Measurements from ENCODE around the gene USO1.
"Not testable (repeated sequence)": the region's sequence is repeated elsewhere in the genome, so short reads cannot be mapped to it uniquely, and the experiment has no call there.

USO1 gene

GRCh38 chr4:75714011-75714410 is 10.4 kb upstream of the USO1 start:
- DNase-seq, result no peak

GRCh38 chr4:75714704-75715103 is 9.7 kb upstream of the USO1 start:
- no peak for DNase-seq

- DNase-seq, result no peak
Observed at GRCh38 chr4:75715105-75715799, 9.1 kb upstream of the USO1 start.

GRCh38 chr4:75716054-75716453 is 8.3 kb upstream of the USO1 start:
- not testable (repeated sequence) for DNase-seq

- DNase-seq, result no peak
Observed at GRCh38 chr4:75717408-75717807, 7.0 kb upstream of the USO1 start.

- no peak for DNase-seq
Observed at GRCh38 chr4:75718529-75718928, 5.8 kb upstream of the USO1 start.

- DNase-seq, result no peak
Observed at GRCh38 chr4:75722417-75722816, 2.0 kb upstream of the USO1 start.

- DNase-seq, result no peak
Observed at GRCh38 chr4:75723163-75724065, 963 bp upstream of the USO1 start.

- peak; percentile 39 for DNase-seq
Observed at GRCh38 chr4:75724867-75725724, 719 bp downstream of the USO1 start.

GRCh38 chr4:75725942-75726538 is 1.7 kb downstream of the USO1 start:
- not testable (repeated sequence) for DNase-seq

GRCh38 chr4:75726577-75726976 is 2.2 kb downstream of the USO1 start:
- DNase-seq, result no peak

- DNase-seq, result no peak
Observed at GRCh38 chr4:75727073-75727472, 2.7 kb downstream of the USO1 start.

GRCh38 chr4:75729836-75730235 is 5.5 kb downstream of the USO1 start:
- no peak for DNase-seq

GRCh38 chr4:75733369-75733768 is 9.0 kb downstream of the USO1 start:
- no peak for DNase-seq

- DNase-seq, result no peak
Observed at GRCh38 chr4:75735525-75735924, 11.1 kb downstream of the USO1 start.

- no peak for DNase-seq
Observed at GRCh38 chr4:75736862-75737261, 12.5 kb downstream of the USO1 start.

GRCh38 chr4:75737398-75737797 is 13.0 kb downstream of the USO1 start:
- no peak for DNase-seq

- no peak for DNase-seq
Observed at GRCh38 chr4:75741027-75741426, 16.6 kb downstream of the USO1 start.

- DNase-seq, result no peak
Observed at GRCh38 chr4:75742451-75742850, 18.1 kb downstream of the USO1 start.

- DNase-seq, result no peak
Observed at GRCh38 chr4:75745161-75745560, 20.8 kb downstream of the USO1 start.

- no peak for DNase-seq
Observed at GRCh38 chr4:75745721-75746199, 21.4 kb downstream of the USO1 start.

- DNase-seq, result no peak
Observed at GRCh38 chr4:75752637-75753036, 28.3 kb downstream of the USO1 start.

- DNase-seq, result no peak
Observed at GRCh38 chr4:75769036-75769435, 44.7 kb downstream of the USO1 start.

Measured in NCI-H774 (cell line).